Right renal pelvis (tissue), 4 donors: ENCODE results near the gene XCR1. TPM values are rescaled to one million over a fixed set of nuclear protein-coding genes. Genes with fewer than 3 reads are reported as not detected.
"Not testable (repeated sequence)": the region's sequence is repeated elsewhere in the genome, so short reads cannot be mapped to it uniquely, and the experiment has no call there.

ENCODE experiments used
- DNase-seq, 4 donors: peaks; one replicate each; pipeline ENCODE4 v3.0.0-alpha.2; 2013; ENCODE audit warnings: low read depth in 4 of 4, low spot score in 3 of 4, missing footprints in 1 of 4
- polyA plus RNA-seq, 4 donors: library from polyadenylated mRNA; unstranded; fragments of 120-200 nt; gene quantifications; one replicate each; pipeline ENCODE4 v1.2.1, GENCODE V29; 2013; ENCODE audit not compliant: insufficient read length in 4 of 4

XCR1 gene
- under 1 TPM; 0.06 to 0.53 (median 0.33) TPM for polyA plus RNA-seq

GRCh38 chr3:46027021-46027705 is at the start of gene XCR1:
Gene XCR1 (minus strand): TSS chr3:46027483. CDS start chr3:46021947, 5,536 bp downstream.
- DNase-seq, result no peak

DNA sequence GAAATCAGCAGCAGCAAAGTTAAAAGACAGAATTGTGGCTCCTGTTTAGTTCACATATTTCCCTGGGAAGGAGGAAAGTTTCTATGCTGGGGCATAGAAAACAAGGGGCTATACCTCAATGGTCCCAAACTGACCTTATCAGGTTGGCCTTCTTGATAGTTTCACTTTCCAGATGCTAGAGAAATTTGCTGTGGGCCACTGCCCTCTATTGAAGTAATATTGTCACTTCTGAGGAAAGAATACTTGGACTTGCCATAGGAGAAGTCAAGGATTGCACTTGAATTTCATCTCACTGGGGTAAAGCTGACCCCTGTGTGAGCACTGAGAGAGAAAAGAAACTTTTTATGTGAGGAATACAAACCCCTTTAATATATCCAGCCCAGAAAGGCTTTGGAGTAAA is 49.3 kb upstream of the XCR1 start:
- no peak for DNase-seq

DNA sequence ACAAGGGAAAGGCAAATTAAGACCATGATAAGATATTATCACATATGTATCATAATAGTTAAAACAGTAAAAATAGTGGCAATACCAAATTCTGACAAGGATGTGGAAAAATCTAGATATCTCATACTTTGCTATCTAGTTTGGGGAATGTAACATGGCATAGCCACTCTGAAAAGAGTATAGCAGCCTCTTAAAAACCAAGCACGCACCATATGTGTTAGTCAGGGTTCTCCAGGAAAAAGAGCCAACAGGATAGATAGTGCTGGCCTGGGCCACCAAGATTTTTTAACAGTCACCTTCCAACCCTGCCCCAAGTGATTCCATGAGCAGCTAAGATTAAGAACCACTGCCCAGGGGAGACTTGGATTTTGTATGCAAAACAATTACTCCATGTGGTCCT is 48.5 kb upstream of the XCR1 start:
- no peak for DNase-seq

- no peak for DNase-seq
Measured at GRCh38 chr3:46071222-46071858, 44.1 kb upstream of the XCR1 start.

DNA sequence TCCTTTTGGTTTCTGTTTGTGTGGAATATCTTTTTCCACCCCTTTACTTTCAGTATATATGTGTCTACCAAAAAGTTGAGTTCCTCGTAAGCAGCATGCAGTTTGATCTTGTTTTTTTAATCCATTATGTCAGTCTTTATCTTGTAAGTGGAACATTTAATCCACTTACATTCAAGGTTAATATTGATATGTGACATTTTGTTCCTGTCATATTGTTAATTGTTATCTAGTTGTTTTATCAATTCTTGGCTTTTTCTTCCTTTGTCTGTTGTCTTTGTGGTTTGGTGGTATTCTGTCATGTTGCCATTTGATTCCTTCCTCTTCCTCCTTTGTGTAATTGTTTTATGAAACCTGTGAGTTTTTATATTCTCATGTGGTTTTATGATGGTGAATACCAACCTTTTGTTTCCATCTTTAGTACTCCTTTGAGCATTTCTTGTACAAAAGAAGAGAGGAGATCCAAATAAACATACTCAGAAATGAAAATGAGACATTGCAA is 43.4 kb upstream of the XCR1 start:
- no peak for DNase-seq

- DNase-seq, result no peak
Measured at GRCh38 chr3:46068501-46068900, 41.2 kb upstream of the XCR1 start.

DNA sequence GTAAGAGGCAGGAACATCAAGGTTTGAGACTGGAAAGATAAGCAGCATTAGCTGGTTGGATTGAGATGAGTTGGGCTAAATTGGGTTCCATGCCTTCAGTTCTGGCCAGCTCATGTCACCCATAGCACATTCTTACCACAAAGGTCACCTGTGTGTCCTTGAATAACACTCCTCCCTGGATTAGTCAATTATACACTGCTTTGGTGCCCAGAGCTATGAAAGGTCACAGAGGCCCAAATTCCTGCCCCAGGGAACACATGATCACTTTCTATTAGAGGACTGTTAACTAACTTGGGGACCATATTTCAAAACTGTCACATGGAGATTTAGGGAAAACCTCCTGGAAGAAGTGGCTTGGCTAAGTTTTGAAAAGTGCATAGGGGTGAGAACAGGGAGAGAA is 40.1 kb upstream of the XCR1 start:
- no peak for DNase-seq

- no peak for DNase-seq
Measured at GRCh38 chr3:46065750-46066256, 38.5 kb upstream of the XCR1 start.

- no peak for DNase-seq
Measured at GRCh38 chr3:46065294-46065705, 38.0 kb upstream of the XCR1 start.

DNA sequence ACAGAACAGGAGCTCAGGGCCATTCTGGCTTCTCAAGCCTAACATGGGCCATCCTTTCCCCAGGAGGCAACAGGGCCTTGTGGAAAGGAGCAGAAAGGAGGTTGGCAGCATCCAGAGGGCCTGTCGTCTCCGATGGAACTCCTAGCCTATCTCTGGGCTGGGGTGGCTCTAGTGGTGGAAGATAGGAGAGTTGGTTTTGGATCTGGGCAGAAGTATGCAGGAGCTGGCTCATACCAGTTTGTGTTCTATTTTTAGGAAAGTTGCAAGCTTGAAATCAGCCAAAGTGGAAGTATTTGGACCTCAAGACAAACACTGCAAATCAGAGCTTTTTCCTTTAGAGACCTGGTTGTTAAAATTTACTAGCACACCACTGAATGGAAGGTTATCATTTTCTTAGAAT is 35.4 kb upstream of the XCR1 start:
- no peak for DNase-seq

- no peak for DNase-seq
Measured at GRCh38 chr3:46061887-46062286, 34.6 kb upstream of the XCR1 start.

GRCh38 chr3:46061108-46061720 is 33.9 kb upstream of the XCR1 start:
- DNase-seq, result no peak

- no peak for DNase-seq
Measured at GRCh38 chr3:46060551-46060950, 33.3 kb upstream of the XCR1 start.

DNA sequence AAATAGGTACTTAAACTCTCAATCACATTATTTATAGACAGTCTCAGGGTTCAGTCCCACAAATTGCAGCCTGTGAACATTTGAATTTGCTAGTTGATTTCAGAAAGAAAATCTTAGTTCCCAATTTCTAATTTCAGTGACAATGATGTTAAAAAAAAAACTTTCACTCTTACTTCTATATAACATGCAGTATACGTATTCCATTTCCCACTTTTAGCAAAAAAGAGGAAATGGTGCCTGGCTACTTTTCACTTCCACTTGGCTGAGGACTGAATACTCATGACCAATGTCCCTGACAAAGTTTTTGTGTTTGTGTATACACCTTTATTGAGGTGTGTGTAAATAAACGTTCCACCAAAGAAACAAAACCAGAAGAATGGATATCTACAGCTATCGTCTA is 32.1 kb upstream of the XCR1 start:
- DNase-seq, result no peak

- DNase-seq, result no peak
Measured at GRCh38 chr3:46058981-46059380, 31.7 kb upstream of the XCR1 start.

DNA sequence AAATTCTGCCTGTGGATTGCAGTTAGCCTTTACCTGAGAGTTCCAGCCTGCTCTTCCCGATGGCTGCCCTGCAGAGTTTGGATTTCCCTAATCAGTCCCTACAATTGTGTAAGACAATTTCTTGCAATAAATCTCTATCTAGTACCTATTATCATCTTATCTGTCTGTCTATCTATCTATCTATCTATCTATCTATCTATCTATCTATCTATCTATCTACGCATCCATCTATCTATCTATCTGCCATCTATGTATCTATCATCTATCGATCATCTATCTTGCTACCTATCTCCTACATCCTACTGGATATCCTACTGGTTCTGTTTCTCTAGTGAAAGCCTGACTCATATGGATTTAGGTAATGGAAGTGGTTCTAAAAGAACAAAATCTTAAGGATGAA is 30.4 kb upstream of the XCR1 start:
- no peak for DNase-seq

DNA sequence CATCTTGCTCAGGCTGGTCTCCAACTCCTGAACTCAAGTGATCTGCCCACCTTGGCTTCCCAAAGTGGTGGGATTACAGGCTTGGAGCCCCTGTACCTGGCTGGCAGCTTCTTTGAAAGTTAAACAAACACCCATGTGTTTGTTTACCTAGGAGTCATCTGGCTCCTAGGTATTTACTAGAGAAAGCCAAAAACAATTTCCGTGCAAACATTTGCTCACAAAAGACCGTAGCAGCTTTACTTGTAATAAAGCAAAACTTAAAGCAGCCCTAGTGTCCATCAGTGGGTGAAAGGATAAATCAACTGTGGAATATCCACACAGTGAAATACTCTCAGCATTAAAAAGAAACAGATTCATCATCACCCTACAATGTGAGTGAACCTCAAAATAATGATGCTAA is 29.4 kb upstream of the XCR1 start:
- DNase-seq, result no peak

GRCh38 chr3:46053761-46054515 is 26.7 kb upstream of the XCR1 start:
- not testable (repeated sequence) for DNase-seq

GRCh38 chr3:46053265-46053664 is 26.0 kb upstream of the XCR1 start:
- DNase-seq, result not testable (repeated sequence)

- no peak for DNase-seq
Measured at GRCh38 chr3:46052531-46052930, 25.2 kb upstream of the XCR1 start.

- DNase-seq, result no peak
Measured at GRCh38 chr3:46049093-46049492, 21.8 kb upstream of the XCR1 start.
